Measurements from ENCODE around the gene KIF6.

DNA sequence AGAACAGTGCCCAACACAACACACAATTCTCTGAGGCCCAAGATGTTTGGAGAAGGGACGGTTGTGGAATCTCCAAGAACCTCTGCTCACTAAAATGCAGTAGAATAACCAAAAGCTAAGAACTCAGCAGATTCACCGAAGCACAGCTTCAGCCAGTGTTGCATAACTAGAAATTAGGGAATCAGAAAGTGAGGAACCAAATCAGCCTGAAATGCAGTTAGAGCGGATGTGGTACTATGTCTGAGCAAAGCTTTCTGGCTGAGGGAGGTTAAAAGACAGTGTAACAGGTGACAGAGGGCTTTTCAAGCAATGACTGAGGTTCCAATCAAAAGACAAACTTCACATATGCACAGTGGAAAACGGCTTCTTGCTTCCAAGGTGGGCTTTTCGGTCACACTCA, 204.8 kb downstream of the KIF6 start:
- TF ChIP-seq, protein P1, sequence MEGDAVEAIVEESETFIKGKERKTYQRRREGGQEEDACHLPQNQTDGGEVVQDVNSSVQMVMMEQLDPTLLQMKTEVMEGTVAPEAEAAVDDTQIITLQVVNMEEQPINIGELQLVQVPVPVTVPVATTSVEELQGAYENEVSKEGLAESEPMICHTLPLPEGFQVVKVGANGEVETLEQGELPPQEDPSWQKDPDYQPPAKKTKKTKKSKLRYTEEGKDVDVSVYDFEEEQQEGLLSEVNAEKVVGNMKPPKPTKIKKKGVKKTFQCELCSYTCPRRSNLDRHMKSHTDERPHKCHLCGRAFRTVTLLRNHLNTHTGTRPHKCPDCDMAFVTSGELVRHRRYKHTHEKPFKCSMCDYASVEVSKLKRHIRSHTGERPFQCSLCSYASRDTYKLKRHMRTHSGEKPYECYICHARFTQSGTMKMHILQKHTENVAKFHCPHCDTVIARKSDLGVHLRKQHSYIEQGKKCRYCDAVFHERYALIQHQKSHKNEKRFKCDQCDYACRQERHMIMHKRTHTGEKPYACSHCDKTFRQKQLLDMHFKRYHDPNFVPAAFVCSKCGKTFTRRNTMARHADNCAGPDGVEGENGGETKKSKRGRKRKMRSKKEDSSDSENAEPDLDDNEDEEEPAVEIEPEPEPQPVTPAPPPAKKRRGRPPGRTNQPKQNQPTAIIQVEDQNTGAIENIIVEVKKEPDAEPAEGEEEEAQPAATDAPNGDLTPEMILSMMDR (IDR thresholded peaks at IDR 0.05): no peak
- TF ChIP-seq POLR2AphosphoS5 (IDR thresholded peaks at IDR 0.05) (no peak), POLR2A (IDR thresholded peaks at IDR 0.05) (no peak)
